ENCODE data around the gene SHOC2. TPM values are rescaled to one million over a fixed set of nuclear protein-coding genes. Genes with fewer than 3 reads are reported as not detected.

SHOC2 gene
- polyA plus RNA-seq, 1 of the 3 experiments (the other 2 are of a cell fraction) = 6.9 TPM

GRCh38 chr10:110993024-110993693 lies 73.8 kb downstream of the SHOC2 start:
- H3K9ac ChIP-seq = no peak overlapping the region
- no peaks in the 10 kb centered on the region for H3K9me3 ChIP-seq
- 84% methylated on average over 4 of the region's 4 CpGs for WGBS (ENCODE audit: low lambda C conversion rate)
- CTCF ChIA-PET = no interaction called here
- H3K27me3 ChIP-seq (ENCODE audit: insufficient read depth) = no peaks in the 10 kb centered on the region
- H2AFZ ChIP-seq (ENCODE audit: low read depth) = no peak overlapping the region
- peaks cover 17 to 19% of the 10 kb centered on the region in 2 experiments for H3K36me3 ChIP-seq (replicated peaks in 1 of 2; ENCODE audit: control insufficient read depth in 1 of 2, insufficient read depth in 2 of 2, low read length in 1 of 2)
- H3K9me2 ChIP-seq = no peaks in the 10 kb centered on the region
- TF ChIP-seq TAF1 (IDR thresholded peaks at IDR 0.05; ENCODE audit: borderline replicate concordance, low read depth, low read length) (no peak), YY1 (IDR thresholded peaks at IDR 0.05; ENCODE audit: low read depth) (no peak), CTCF (IDR thresholded peaks at IDR 0.05) (no peak), JUND (IDR thresholded peaks at IDR 0.05) (peak; percentile 25; the same call in 1 of the 2 replicates), FOSL2 (IDR thresholded peaks at IDR 0.05; ENCODE audit: borderline replicate concordance, low read depth) (peak; percentile 66), FOXJ3 (CRISPR knock-in tag; IDR thresholded peaks at IDR 0.05) (no peak), GABPA (IDR thresholded peaks at IDR 0.05; ENCODE audit: low read depth) (no peak), USF1 (IDR thresholded peaks at IDR 0.05; ENCODE audit: borderline replicate concordance, low read depth) (no peak), TEAD4 (IDR thresholded peaks at IDR 0.05; ENCODE audit: borderline replicate concordance, insufficient read depth) (no peak), MEF2A (IDR thresholded peaks at IDR 0.05; ENCODE audit: borderline replicate concordance, low read depth) (no peak), NFIC (IDR thresholded peaks at IDR 0.05; ENCODE audit: borderline replicate concordance) (no peak), PBX3 (IDR thresholded peaks at IDR 0.05) (peak; percentile 48), TCF12 (IDR thresholded peaks at IDR 0.05) (peak; percentile 31; the same call in 1 of the 2 replicates), SMC3 (IDR thresholded peaks at IDR 0.05; ENCODE audit: low read depth, low read length) (no peak), GATA2 (CRISPR knock-in tag; IDR thresholded peaks at IDR 0.05) (no peak), REST (IDR thresholded peaks at IDR 0.05; ENCODE audit: low read depth, low read length) (no peak)
- peak overlapping the region in 1 of 2 experiments; percentile 6; a peak in 1 of 4 replicates for H3K27ac ChIP-seq (ENCODE audit: low read depth in 2 of 2, low read length in 1 of 2)
- H4K20me1 ChIP-seq (ENCODE audit: insufficient read depth) = peaks cover 4% of the 10 kb centered on the region; the same call in 1 of the 2 replicates
- POLR2A ChIA-PET = no interaction called here
- peak overlapping the region; percentile 9; the same call in 1 of the 2 replicates for H3K4me2 ChIP-seq
- no peak for DNase-seq
- peaks cover 33% of the 10 kb centered on the region for H3K79me2 ChIP-seq (ENCODE audit: insufficient read depth)
- no peak overlapping the region for H3K4me3 ChIP-seq (ENCODE audit: low read depth in 2 of 2, low read length in 1 of 2)
- no peaks in the 10 kb centered on the region for H3F3A ChIP-seq (replicated peaks; ENCODE audit: insufficient read depth)
- peaks cover 0 to 14% of the 10 kb centered on the region in 2 experiments; a peak in 2 of 4 replicates for H3K4me1 ChIP-seq (ENCODE audit: control insufficient read depth in 1 of 2, insufficient read depth in 2 of 2, low read depth in 1 of 2, low read length in 1 of 2)

Measured in SK-N-SH (cell line).